Keratinocyte (primary cell): Measurements from ENCODE around the gene COL6A2. TPM values are rescaled to one million over a fixed set of nuclear protein-coding genes. Genes with fewer than 3 reads are reported as not detected.

Experiments used
- DNase-seq: peaks from one replicate; pipeline ENCODE4 v3.0.0-alpha.2; 2011; ENCODE audit warnings: low read depth, missing footprints, low spot score
- FAIRE-seq: peaks from 2 replicates; lab custom pipeline; 2011; peaks lifted over from hg19 to GRCh38; lab: Jason Lieb, UNC
- H2AFZ ChIP-seq: 2 replicates; pipeline ENCODE4 v1.6.0; 2012; ENCODE audit warnings: low read length, control low read depth, inconsistent platforms; ENCODE audit not compliant: control insufficient read depth
- H3K27ac ChIP-seq: 2 replicates; pipeline ENCODE4 v1.5.1; 2011; ENCODE audit warnings: low read length; ENCODE audit not compliant: control insufficient read depth, insufficient read depth
- H3K27me3 ChIP-seq: 3 replicates; pipeline ENCODE4 v1.6.0; 2011; ENCODE audit warnings: low read length; ENCODE audit not compliant: control insufficient read depth, insufficient read depth; ENCODE audit errors: extremely low read depth
- H3K36me3 ChIP-seq, 2 experiments: 2 replicates in 1 of 2; 3 replicates in 1 of 2; pipeline ENCODE4 v1.5.1; 2011; ENCODE audit warnings: low read length in 2 of 2, mild to moderate bottlenecking in 1 of 2; ENCODE audit not compliant: control insufficient read depth in 2 of 2, insufficient read depth in 2 of 2; ENCODE audit errors: extremely low read depth in 1 of 2
- H3K4me1 ChIP-seq: 3 replicates; pipeline ENCODE4 v1.5.1; 2011; ENCODE audit warnings: low read length; ENCODE audit not compliant: control insufficient read depth, insufficient read depth; ENCODE audit errors: extremely low read depth
- H3K4me2 ChIP-seq: 3 replicates; pipeline ENCODE4 v1.6.0; 2011; ENCODE audit warnings: low read depth, low read length; ENCODE audit not compliant: control insufficient read depth, insufficient read depth; ENCODE audit errors: extremely low read depth
- H3K4me3 ChIP-seq, 3 experiments: fragments of 200-600 bp in 1 of 3; sonication (generic) in 1 of 3; 2 replicates in 2 of 3; 3 replicates in 1 of 3; pipeline ENCODE4 v1.5.1; 2011 to 2016; ENCODE audit warnings: low read length in 3 of 3, mild to moderate bottlenecking in 3 of 3, control low read depth in 2 of 3, inconsistent platforms in 1 of 3, low read depth in 1 of 3, mixed read lengths in 1 of 3, mixed run types in 1 of 3, moderate library complexity in 1 of 3; ENCODE audit not compliant: control insufficient read depth in 2 of 3, insufficient read depth in 2 of 3; ENCODE audit errors: extremely low read depth in 1 of 3
- H3K79me2 ChIP-seq: 2 replicates; pipeline ENCODE4 v1.6.0; 2012; ENCODE audit warnings: low read length; ENCODE audit not compliant: control insufficient read depth, insufficient read depth
- H3K9ac ChIP-seq: 3 replicates; pipeline ENCODE4 v1.6.0; 2011; ENCODE audit warnings: low read length; ENCODE audit not compliant: control insufficient read depth, insufficient read depth; ENCODE audit errors: extremely low read depth
- H3K9me1 ChIP-seq: 3 replicates; pipeline ENCODE4 v1.6.0; 2011; ENCODE audit warnings: low read length; ENCODE audit not compliant: control insufficient read depth, insufficient read depth; ENCODE audit errors: extremely low read depth
- H3K9me3 ChIP-seq: 2 replicates; pipeline ENCODE4 v1.5.1; 2012; ENCODE audit warnings: low read depth, low read length; ENCODE audit not compliant: control insufficient read depth
- H4K20me1 ChIP-seq: 3 replicates; pipeline ENCODE4 v1.6.0; 2011; ENCODE audit warnings: low read length; ENCODE audit not compliant: control insufficient read depth, insufficient read depth; ENCODE audit errors: extremely low read depth
- CTCF ChIP-seq, 3 experiments: IDR thresholded peaks in 1 of 3; conservative IDR thresholded peaks in 1 of 3; optimal IDR thresholded peaks in 1 of 3; 2 replicates in 2 of 3; 3 replicates in 1 of 3; pipeline versions ENCODE3 to v1.5.1; 2011; ENCODE audit warnings: low read length in 3 of 3, mild to moderate bottlenecking in 3 of 3, moderate library complexity in 2 of 3, control low read depth in 1 of 3, inconsistent platforms in 1 of 3; ENCODE audit not compliant: insufficient read depth in 2 of 3; ENCODE audit errors: extremely low read depth in 1 of 3
- EZH2 ChIP-seq: IDR thresholded peaks from one replicate; pipeline ENCODE4 v1.6.1; 2012; ENCODE audit warnings: inconsistent platforms, mild to moderate bottlenecking, low read length, moderate library complexity
- dilution Hi-C: fragments of 300-500 bp; cut with MboI; formaldehyde crosslinking; loops from one replicate; pipeline ENCODE4 v1.7.0; 2020; ENCODE audit warnings: low sequenced_read_pairs; ENCODE audit not compliant: extremely low pct_ligation_motif_present
- polyA plus RNA-seq, 5 experiments: library from polyadenylated mRNA; depleted of rRNA in 3 of 5; stranded (reverse) in 3 of 5; stranded (forward) in 1 of 5; unstranded in 1 of 5; fragments of >200 nt; gene quantifications; 1 replicate in 1 of 5; 2 replicates in 3 of 5; 3 replicates in 1 of 5; pipeline versions ENCODE4 v1.2.1 to v1.2.3, GENCODE V29; 2011 to 2012; ENCODE audit warnings: missing spikeins in 2 of 5, low read depth in 1 of 5, low replicate concordance in 1 of 5

The COL6A2 gene
- polyA plus RNA-seq, 1 donor (not counting 4 experiments of a cell fraction or from before 2014, with no cell fraction given), result 0.03 TPM

- H3K36me3 ChIP-seq, result no peaks in the 10 kb centered on the region
- FAIRE-seq, result no peak
- no peak overlapping the region for H2AFZ ChIP-seq
- TF ChIP-seq CTCF (optimal IDR thresholded peaks at IDR 0.05 in 1 of 3, IDR thresholded peaks at IDR 0.05 in 1 of 3, conservative IDR thresholded peaks at IDR 0.05 in 1 of 3; ENCODE audit: extremely low read depth in 1 of 3, insufficient read depth in 2 of 3, low read length in 3 of 3), result no peak
- no peak for TF ChIP-seq EZH2
- H3K4me2 ChIP-seq, result no peak overlapping the region
- H3K9me1 ChIP-seq, result no peaks in the 10 kb centered on the region
- no peak for DNase-seq
- no peak overlapping the region for H3K4me3 ChIP-seq
- dilution Hi-C loops, result no loop called here
- no peaks in the 10 kb centered on the region for H4K20me1 ChIP-seq
- no peak overlapping the region for H3K27ac ChIP-seq
- peaks cover 12% of the 10 kb centered on the region for H3K9me3 ChIP-seq
- H3K79me2 ChIP-seq, result no peaks in the 10 kb centered on the region
- H3K4me1 ChIP-seq, result peaks cover 3% of the 10 kb centered on the region
- H3K9ac ChIP-seq, result no peak overlapping the region
- peaks cover 38% of the 10 kb centered on the region for H3K27me3 ChIP-seq
Measured at GRCh38 chr21:46063734-46064680, 33.9 kb upstream of the COL6A2 start.

- Histone ChIP-seq H3K4me1 (peaks cover 3% of the 10 kb centered on the region), H3K79me2 (no peaks in the 10 kb centered on the region), H3K9me1 (no peaks in the 10 kb centered on the region), H3K9ac (no peak overlapping the region), H3K36me3 (no peaks in the 10 kb centered on the region), H3K27ac (no peak overlapping the region), H3K27me3 (peaks cover 38% of the 10 kb centered on the region), H3K4me2 (no peak overlapping the region), H2AFZ (no peak overlapping the region), H4K20me1 (no peaks in the 10 kb centered on the region), H3K4me3 (no peak overlapping the region), H3K9me3 (peaks cover 8% of the 10 kb centered on the region)
- TF ChIP-seq CTCF (optimal IDR thresholded peaks at IDR 0.05 in 1 of 3, IDR thresholded peaks at IDR 0.05 in 1 of 3, conservative IDR thresholded peaks at IDR 0.05 in 1 of 3; ENCODE audit: extremely low read depth in 1 of 3, insufficient read depth in 2 of 3, low read length in 3 of 3) (no peak), EZH2 (no peak)
- DNase-seq (no peak), FAIRE-seq (no peak)
- dilution Hi-C loops, result no loop called here
Measured at GRCh38 chr21:46064870-46065214, 33.1 kb upstream of the COL6A2 start.
